ENCODE data around the gene GPR143.

The GPR143 gene

DNA sequence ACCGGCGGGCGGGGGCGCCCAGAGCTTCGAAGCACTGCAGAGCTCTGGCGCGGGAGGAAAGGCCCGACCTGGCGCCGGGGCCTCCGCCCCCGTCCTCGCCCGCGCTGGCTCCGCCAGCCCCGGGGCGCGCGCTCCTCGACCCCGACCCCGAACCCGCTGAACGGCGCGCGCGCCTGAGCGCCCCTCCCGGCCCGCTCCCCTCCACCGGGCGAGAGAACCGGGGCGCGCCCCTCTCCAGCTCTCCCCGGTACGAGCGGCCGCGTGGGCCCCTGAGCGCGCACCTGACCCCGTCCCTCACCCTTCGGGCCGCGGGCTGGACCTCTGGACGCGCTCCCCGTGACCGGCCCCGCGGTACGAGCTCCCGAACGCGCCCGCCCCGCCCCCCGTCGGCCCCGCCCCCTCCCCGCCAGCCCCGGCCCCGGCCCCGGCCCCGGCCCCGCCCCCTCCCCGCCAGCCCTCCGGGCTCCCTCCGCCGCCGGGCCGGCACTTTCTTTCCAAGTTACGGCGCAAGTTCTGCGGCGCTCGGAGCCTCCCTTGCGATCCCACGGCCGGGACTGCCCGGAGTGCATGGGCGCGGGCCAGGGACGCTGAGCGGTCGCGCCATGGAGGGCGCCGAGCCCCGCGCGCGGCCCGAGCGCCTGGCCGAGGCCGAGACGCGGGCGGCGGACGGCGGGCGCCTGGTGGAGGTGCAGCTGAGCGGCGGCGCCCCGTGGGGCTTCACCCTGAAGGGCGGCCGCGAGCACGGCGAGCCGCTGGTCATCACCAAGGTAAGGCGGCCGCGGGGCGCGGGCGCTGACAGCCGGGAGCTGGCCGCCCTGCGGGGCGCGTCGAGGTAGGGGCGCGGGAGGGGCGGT lies 20.5 kb upstream of the GPR143 start, which contains the start of gene SHROOM2:
Gene SHROOM2 (plus strand): TSS at position 486 of the 854 bp plus-strand sequence. CDS start 117 bp downstream, at position 603.
- Histone ChIP-seq H3K4me2 (ENCODE audit: low read depth, low read length, poor library complexity, severe bottlenecking) (no peak within 1 kb of the TSS), H3K4me1 (ENCODE audit: insufficient read depth, low read length, poor library complexity, severe bottlenecking) (no peaks in the 10 kb centered on the region), H3K9ac (ENCODE audit: low read depth, low read length, poor library complexity, severe bottlenecking) (no peak within 1 kb of the TSS), H3K4me3 (ENCODE audit: low read length, poor library complexity, severe bottlenecking) (no peak within 1 kb of the TSS), H4K20me1 (ENCODE audit: insufficient read depth, low read length, poor library complexity, severe bottlenecking) (no peaks in the 10 kb centered on the region), H3K9me3 (ENCODE audit: insufficient read depth, low read depth, low read length) (no peaks in the 10 kb centered on the region), H2AFZ (ENCODE audit: low read length) (no peak within 1 kb of the TSS), H3K9me2 (replicated peaks; ENCODE audit: low read depth, low read length) (no peaks in the 10 kb centered on the region), H3K36me3 (ENCODE audit: insufficient read depth, low read length) (no peaks in the 10 kb centered on the region), H3F3A (ENCODE audit: low read depth) (no peaks in the 10 kb centered on the region), H3K79me2 (ENCODE audit: insufficient read depth, low read length) (no peaks in the 10 kb centered on the region), H3K27me3 (ENCODE audit: insufficient read depth, low read length, poor library complexity, severe bottlenecking) (no peaks in the 10 kb centered on the region)
- no peak for TF ChIP-seq EZH2phosphoT487 (IDR thresholded peaks at IDR 0.05; ENCODE audit: borderline replicate concordance)
- TF ChIP-seq, protein P1, sequence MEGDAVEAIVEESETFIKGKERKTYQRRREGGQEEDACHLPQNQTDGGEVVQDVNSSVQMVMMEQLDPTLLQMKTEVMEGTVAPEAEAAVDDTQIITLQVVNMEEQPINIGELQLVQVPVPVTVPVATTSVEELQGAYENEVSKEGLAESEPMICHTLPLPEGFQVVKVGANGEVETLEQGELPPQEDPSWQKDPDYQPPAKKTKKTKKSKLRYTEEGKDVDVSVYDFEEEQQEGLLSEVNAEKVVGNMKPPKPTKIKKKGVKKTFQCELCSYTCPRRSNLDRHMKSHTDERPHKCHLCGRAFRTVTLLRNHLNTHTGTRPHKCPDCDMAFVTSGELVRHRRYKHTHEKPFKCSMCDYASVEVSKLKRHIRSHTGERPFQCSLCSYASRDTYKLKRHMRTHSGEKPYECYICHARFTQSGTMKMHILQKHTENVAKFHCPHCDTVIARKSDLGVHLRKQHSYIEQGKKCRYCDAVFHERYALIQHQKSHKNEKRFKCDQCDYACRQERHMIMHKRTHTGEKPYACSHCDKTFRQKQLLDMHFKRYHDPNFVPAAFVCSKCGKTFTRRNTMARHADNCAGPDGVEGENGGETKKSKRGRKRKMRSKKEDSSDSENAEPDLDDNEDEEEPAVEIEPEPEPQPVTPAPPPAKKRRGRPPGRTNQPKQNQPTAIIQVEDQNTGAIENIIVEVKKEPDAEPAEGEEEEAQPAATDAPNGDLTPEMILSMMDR (conservative IDR thresholded peaks at IDR 0.05; ENCODE audit: low read length) = no peak

DNA sequence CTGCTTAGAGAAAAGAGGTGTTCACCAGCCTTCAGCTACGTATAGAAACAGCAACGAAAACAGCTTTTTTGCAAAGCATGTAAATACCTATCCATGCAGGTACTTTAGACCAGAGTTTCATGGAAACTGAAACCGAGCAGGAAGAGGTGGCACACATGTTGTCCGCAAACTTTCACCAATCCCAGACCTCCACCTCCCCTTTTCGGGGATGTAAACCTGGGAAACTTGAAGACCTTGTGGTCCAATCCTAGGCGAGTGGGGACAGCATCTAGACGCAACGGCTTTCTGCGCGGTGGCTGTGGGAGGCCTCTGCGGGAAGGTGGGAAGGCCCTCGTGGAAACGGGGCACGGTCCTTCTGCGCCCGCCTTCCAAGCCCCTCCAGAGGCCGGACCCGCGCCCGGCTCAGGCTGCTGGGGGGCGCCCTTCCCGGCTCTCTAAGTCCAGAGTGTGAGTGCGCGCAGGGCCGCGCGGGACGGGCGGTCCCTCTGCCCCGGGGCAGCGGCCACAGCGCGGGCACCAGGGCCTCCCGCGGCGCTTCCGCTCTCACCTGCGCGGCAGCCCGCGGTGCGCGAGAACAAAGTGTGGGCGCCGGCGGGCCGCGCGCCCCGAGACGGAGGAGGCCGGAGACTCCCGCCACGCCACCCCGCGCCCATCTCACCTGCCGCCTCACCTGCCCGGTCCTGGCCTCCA lies 19.8 kb upstream of the GPR143 start:
- no peak overlapping the region for H3K9ac ChIP-seq (ENCODE audit: low read depth, low read length, poor library complexity, severe bottlenecking)
- no peaks in the 10 kb centered on the region for H3K4me1 ChIP-seq (ENCODE audit: insufficient read depth, low read length, poor library complexity, severe bottlenecking)
- H2AFZ ChIP-seq (ENCODE audit: low read length) = no peak overlapping the region
- H3K9me3 ChIP-seq (ENCODE audit: insufficient read depth, low read depth, low read length) = no peaks in the 10 kb centered on the region
- no peaks in the 10 kb centered on the region for H4K20me1 ChIP-seq (ENCODE audit: insufficient read depth, low read length, poor library complexity, severe bottlenecking)
- no peaks in the 10 kb centered on the region for H3F3A ChIP-seq (ENCODE audit: low read depth)
- H3K79me2 ChIP-seq (ENCODE audit: insufficient read depth, low read length) = no peaks in the 10 kb centered on the region
- H3K4me2 ChIP-seq (ENCODE audit: low read depth, low read length, poor library complexity, severe bottlenecking) = no peak overlapping the region
- H3K4me3 ChIP-seq (ENCODE audit: low read length, poor library complexity, severe bottlenecking) = no peak overlapping the region
- no peaks in the 10 kb centered on the region for H3K27me3 ChIP-seq (ENCODE audit: insufficient read depth, low read length, poor library complexity, severe bottlenecking)
- no peak for TF ChIP-seq EZH2phosphoT487 (IDR thresholded peaks at IDR 0.05; ENCODE audit: borderline replicate concordance)
- TF ChIP-seq, protein P1 (conservative IDR thresholded peaks at IDR 0.05; ENCODE audit: low read length) = no peak
- no peaks in the 10 kb centered on the region for H3K36me3 ChIP-seq (ENCODE audit: insufficient read depth, low read length)
- H3K9me2 ChIP-seq (replicated peaks; ENCODE audit: low read depth, low read length) = no peaks in the 10 kb centered on the region

DNA sequence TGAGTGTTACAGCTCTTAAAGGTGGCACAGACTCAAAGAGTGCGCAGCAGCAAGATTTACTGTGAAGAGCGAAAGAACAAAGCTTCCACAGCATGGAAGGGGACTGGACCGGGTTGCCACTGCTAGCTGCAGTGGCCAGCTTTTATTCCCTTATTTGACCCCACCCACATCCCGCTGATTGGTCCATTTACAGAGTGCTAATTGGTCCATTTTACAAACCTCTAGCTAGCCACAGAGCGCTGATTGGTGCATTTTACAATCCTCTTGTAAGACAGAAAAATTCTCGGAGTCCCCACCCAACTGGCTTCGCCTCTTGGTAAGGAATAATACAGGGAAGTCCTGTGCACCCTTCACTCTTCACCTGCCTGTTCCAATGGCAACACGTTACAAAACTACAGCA lies 18.7 kb upstream of the GPR143 start:
- H3K4me1 ChIP-seq (ENCODE audit: insufficient read depth, low read length, poor library complexity, severe bottlenecking) = no peaks in the 10 kb centered on the region
- TF ChIP-seq, protein P1 (conservative IDR thresholded peaks at IDR 0.05; ENCODE audit: low read length) = no peak
- no peak for TF ChIP-seq EZH2phosphoT487 (IDR thresholded peaks at IDR 0.05; ENCODE audit: borderline replicate concordance)
- H2AFZ ChIP-seq (ENCODE audit: low read length) = no peak overlapping the region
- H3K4me3 ChIP-seq (ENCODE audit: low read length, poor library complexity, severe bottlenecking) = no peak overlapping the region
- H3K9me3 ChIP-seq (ENCODE audit: insufficient read depth, low read depth, low read length) = no peaks in the 10 kb centered on the region
- no peak overlapping the region for H3K9ac ChIP-seq (ENCODE audit: low read depth, low read length, poor library complexity, severe bottlenecking)
- H3K79me2 ChIP-seq (ENCODE audit: insufficient read depth, low read length) = no peaks in the 10 kb centered on the region
- H3K9me2 ChIP-seq (replicated peaks; ENCODE audit: low read depth, low read length) = no peaks in the 10 kb centered on the region
- H3K27me3 ChIP-seq (ENCODE audit: insufficient read depth, low read length, poor library complexity, severe bottlenecking) = no peaks in the 10 kb centered on the region
- H3K4me2 ChIP-seq (ENCODE audit: low read depth, low read length, poor library complexity, severe bottlenecking) = no peak overlapping the region
- no peaks in the 10 kb centered on the region for H3F3A ChIP-seq (ENCODE audit: low read depth)
- H4K20me1 ChIP-seq (ENCODE audit: insufficient read depth, low read length, poor library complexity, severe bottlenecking) = no peaks in the 10 kb centered on the region
- H3K36me3 ChIP-seq (ENCODE audit: insufficient read depth, low read length) = no peaks in the 10 kb centered on the region
